ENCODE data around the gene FAM240B. TPM values are rescaled to one million over a fixed set of nuclear protein-coding genes. Genes with fewer than 3 reads are reported as not detected.

FAM240B gene
- total and polyA plus RNA-seq, 2 experiments from 2014 or later = not detected

DNA sequence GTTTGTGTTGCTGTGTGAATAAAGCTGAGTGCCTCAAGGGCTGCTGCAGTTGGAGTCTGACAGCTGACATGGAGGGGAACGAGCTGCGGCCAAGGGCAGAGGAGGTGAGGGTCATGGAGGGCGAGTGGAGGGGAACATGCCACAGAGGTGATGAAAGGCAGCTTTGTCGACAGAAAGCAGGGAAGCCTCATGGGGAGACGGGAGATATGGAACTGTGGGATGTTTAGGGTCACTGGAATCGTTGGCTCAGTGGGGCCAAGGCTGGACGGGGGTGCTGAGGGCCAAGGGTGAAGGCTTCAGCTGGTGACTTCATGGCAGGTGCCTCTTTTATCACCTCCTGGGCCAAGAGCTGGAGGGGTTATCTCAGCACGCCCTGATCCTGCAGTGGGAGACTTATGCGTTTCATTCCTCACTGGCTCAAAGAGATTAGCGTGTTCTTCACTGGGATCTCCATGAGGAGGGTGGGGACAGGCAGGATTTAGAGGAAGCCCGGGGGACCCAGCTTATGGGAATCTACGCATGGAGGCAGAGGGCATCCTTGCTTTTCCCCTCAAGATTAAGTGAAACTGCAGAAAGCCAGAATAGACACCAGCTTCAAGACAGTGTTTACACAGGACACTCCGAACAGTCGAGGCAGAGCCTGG is 42.2 kb downstream of the FAM240B start:
- Histone ChIP-seq H2AFZ (no peak overlapping the region), H3K79me2 (no peaks in the 10 kb centered on the region), H3K4me2 (no peak overlapping the region), H4K20me1 (ENCODE audit: insufficient read depth, poor library complexity, severe bottlenecking) (no peaks in the 10 kb centered on the region), H3K36me3 (replicated peaks; ENCODE audit: insufficient read depth, low read depth) (no peaks in the 10 kb centered on the region), H3K4me3 (no peak overlapping the region), H3K9me2 (replicated peaks; ENCODE audit: insufficient read depth) (no peaks in the 10 kb centered on the region), H3K9me3 (ENCODE audit: low read depth) (no peaks in the 10 kb centered on the region), H3K27me3 (peaks cover 3% of the 10 kb centered on the region), H3K27ac (no peak overlapping the region), H3K4me1 (ENCODE audit: insufficient read depth) (peaks cover 11% of the 10 kb centered on the region)
- no peak for TF ChIP-seq EZH2phosphoT487 (IDR thresholded peaks at IDR 0.05; ENCODE audit: low read depth, severe bottlenecking, unreplicated experiment)
- TF ChIP-seq, protein P1, sequence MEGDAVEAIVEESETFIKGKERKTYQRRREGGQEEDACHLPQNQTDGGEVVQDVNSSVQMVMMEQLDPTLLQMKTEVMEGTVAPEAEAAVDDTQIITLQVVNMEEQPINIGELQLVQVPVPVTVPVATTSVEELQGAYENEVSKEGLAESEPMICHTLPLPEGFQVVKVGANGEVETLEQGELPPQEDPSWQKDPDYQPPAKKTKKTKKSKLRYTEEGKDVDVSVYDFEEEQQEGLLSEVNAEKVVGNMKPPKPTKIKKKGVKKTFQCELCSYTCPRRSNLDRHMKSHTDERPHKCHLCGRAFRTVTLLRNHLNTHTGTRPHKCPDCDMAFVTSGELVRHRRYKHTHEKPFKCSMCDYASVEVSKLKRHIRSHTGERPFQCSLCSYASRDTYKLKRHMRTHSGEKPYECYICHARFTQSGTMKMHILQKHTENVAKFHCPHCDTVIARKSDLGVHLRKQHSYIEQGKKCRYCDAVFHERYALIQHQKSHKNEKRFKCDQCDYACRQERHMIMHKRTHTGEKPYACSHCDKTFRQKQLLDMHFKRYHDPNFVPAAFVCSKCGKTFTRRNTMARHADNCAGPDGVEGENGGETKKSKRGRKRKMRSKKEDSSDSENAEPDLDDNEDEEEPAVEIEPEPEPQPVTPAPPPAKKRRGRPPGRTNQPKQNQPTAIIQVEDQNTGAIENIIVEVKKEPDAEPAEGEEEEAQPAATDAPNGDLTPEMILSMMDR (IDR thresholded peaks at IDR 0.05; ENCODE audit: poor library complexity) = no peak
- no peak for TF ChIP-seq EZH2 (IDR thresholded peaks at IDR 0.05; ENCODE audit: borderline replicate concordance)
- no peak for DNase-seq (ENCODE audit: low spot score)
- 45% methylated on average over 13 of the region's 14 CpGs for WGBS (ENCODE audit: low lambda C conversion rate, missing lambda C conversion rate)

- TF ChIP-seq, protein P1 (IDR thresholded peaks at IDR 0.05; ENCODE audit: poor library complexity) = no peak
- TF ChIP-seq EZH2 (IDR thresholded peaks at IDR 0.05; ENCODE audit: borderline replicate concordance) (no peak), EZH2phosphoT487 (IDR thresholded peaks at IDR 0.05; ENCODE audit: low read depth, severe bottlenecking, unreplicated experiment) (no peak)
- no peak overlapping the region for H2AFZ ChIP-seq
- H3K79me2 ChIP-seq = no peaks in the 10 kb centered on the region
- H4K20me1 ChIP-seq (ENCODE audit: insufficient read depth, poor library complexity, severe bottlenecking) = no peaks in the 10 kb centered on the region
- H3K27ac ChIP-seq = no peak overlapping the region
- no peak for DNase-seq (ENCODE audit: low spot score)
- H3K27me3 ChIP-seq = peaks cover 3% of the 10 kb centered on the region
- H3K9me3 ChIP-seq (ENCODE audit: low read depth) = no peaks in the 10 kb centered on the region
- H3K4me2 ChIP-seq = no peak overlapping the region
- 89% methylated on average over 2 of the region's 2 CpGs for WGBS (ENCODE audit: low lambda C conversion rate, missing lambda C conversion rate)
- no peaks in the 10 kb centered on the region for H3K36me3 ChIP-seq (replicated peaks; ENCODE audit: insufficient read depth, low read depth)
- H3K4me1 ChIP-seq (ENCODE audit: insufficient read depth) = no peaks in the 10 kb centered on the region
- H3K4me3 ChIP-seq = no peak overlapping the region
- no peaks in the 10 kb centered on the region for H3K9me2 ChIP-seq (replicated peaks; ENCODE audit: insufficient read depth)
Observed at GRCh38 chr9:38675831-38676230, 44.1 kb downstream of the FAM240B start.

GRCh38 chr9:38675211-38675610 is 44.7 kb downstream of the FAM240B start:
- 73% methylated on average over 6 of the region's 6 CpGs for WGBS (ENCODE audit: low lambda C conversion rate, missing lambda C conversion rate)
- H2AFZ ChIP-seq = no peak overlapping the region
- H3K27ac ChIP-seq = no peak overlapping the region
- H3K4me3 ChIP-seq = no peak overlapping the region
- no peaks in the 10 kb centered on the region for H3K9me3 ChIP-seq (ENCODE audit: low read depth)
- TF ChIP-seq EZH2phosphoT487 (IDR thresholded peaks at IDR 0.05; ENCODE audit: low read depth, severe bottlenecking, unreplicated experiment) (no peak), EZH2 (IDR thresholded peaks at IDR 0.05; ENCODE audit: borderline replicate concordance) (no peak)
- TF ChIP-seq, protein P1 (IDR thresholded peaks at IDR 0.05; ENCODE audit: poor library complexity) = no peak
- no peak for DNase-seq (ENCODE audit: low spot score)
- H3K4me1 ChIP-seq (ENCODE audit: insufficient read depth) = no peaks in the 10 kb centered on the region
- no peaks in the 10 kb centered on the region for H4K20me1 ChIP-seq (ENCODE audit: insufficient read depth, poor library complexity, severe bottlenecking)
- H3K36me3 ChIP-seq (replicated peaks; ENCODE audit: insufficient read depth, low read depth) = no peaks in the 10 kb centered on the region
- H3K79me2 ChIP-seq = no peaks in the 10 kb centered on the region
- peaks cover 3% of the 10 kb centered on the region for H3K27me3 ChIP-seq
- H3K4me2 ChIP-seq = no peak overlapping the region
- no peaks in the 10 kb centered on the region for H3K9me2 ChIP-seq (replicated peaks; ENCODE audit: insufficient read depth)

Data from hepatocyte (in vitro differentiated cells).